ENCODE measurements around the gene DKKL1. TPM values are rescaled to one million over a fixed set of nuclear protein-coding genes. Genes with fewer than 3 reads are reported as not detected.
A peak's percentile ranks its signal among the peaks of the same experiment; 100 is the strongest.

Gene DKKL1
- total RNA-seq, 2 donors from 2014 or later = not detected

GRCh38 chr19:49382639-49383038 is 19.0 kb downstream of the DKKL1 start:
- no peaks in the 10 kb centered on the region for H3K4me1 Mint-ChIP-seq
- H3K9me3 ChIP-seq (ENCODE audit: control insufficient read depth, low read length, poor library complexity, severe bottlenecking) = no peaks in the 10 kb centered on the region
- no peaks in the 10 kb centered on the region for H3K36me3 Mint-ChIP-seq (ENCODE audit: low read depth)
- no peak overlapping the region for H3K27ac Mint-ChIP-seq
- no peak overlapping the region for H3K4me3 Mint-ChIP-seq
- ATAC-seq (no peak), DNase-seq (no peak)
- peaks cover 6% of the 10 kb centered on the region for H3K27me3 Mint-ChIP-seq

GRCh38 chr19:49383599-49383998 is 19.9 kb downstream of the DKKL1 start:
- no peak for DNase-seq
- ATAC-seq = no peak
- Mint-ChIP-seq H3K36me3 (ENCODE audit: low read depth) (no peaks in the 10 kb centered on the region), H3K4me3 (no peak overlapping the region), H3K27me3 (peaks cover 6% of the 10 kb centered on the region), H3K4me1 (peaks cover under 1% of the 10 kb centered on the region), H3K27ac (no peak overlapping the region)
- no peaks in the 10 kb centered on the region for H3K9me3 ChIP-seq (ENCODE audit: control insufficient read depth, low read length, poor library complexity, severe bottlenecking)

GRCh38 chr19:49387936-49388372 is 24.3 kb downstream of the DKKL1 start, which contains the start of gene KASH5:
KASH5 (plus strand) TSS chr19:49388249; CDS start chr19:49390884, 2,635 bp downstream.
- peak; percentile 74 for ATAC-seq
- peak; percentile 65 to 77 (median 76) for DNase-seq
- no peaks in the 10 kb centered on the region for H3K36me3 Mint-ChIP-seq (ENCODE audit: low read depth)
- H3K4me3 Mint-ChIP-seq = peak within 1 kb of the TSS; percentile 41
- H3K27me3 Mint-ChIP-seq = no peaks in the 10 kb centered on the region
- H3K9me3 ChIP-seq (ENCODE audit: control insufficient read depth, low read length, poor library complexity, severe bottlenecking) = no peaks in the 10 kb centered on the region
- peak within 1 kb of the TSS; percentile 17 for H3K27ac Mint-ChIP-seq
- H3K4me1 Mint-ChIP-seq = peaks cover 11% of the 10 kb centered on the region

- DNase-seq = no peak
- Mint-ChIP-seq H3K27me3 (no peaks in the 10 kb centered on the region), H3K4me3 (no peak overlapping the region)
These were observed 25.7 kb downstream of the DKKL1 start for GRCh38 chr19:49389406-49389805.

GRCh38 chr19:49390131-49390928 is 26.7 kb downstream of the DKKL1 start:
- Mint-ChIP-seq H3K4me1 (peaks cover 14% of the 10 kb centered on the region), H3K36me3 (ENCODE audit: low read depth) (no peaks in the 10 kb centered on the region), H3K27me3 (no peaks in the 10 kb centered on the region), H3K27ac (no peak overlapping the region), H3K4me3 (no peak overlapping the region)
- H3K9me3 ChIP-seq (ENCODE audit: control insufficient read depth, low read length, poor library complexity, severe bottlenecking) = no peaks in the 10 kb centered on the region
- DNase-seq (no peak), ATAC-seq (no peak)

More at GRCh38 chr19:49389406-49389805, 25.7 kb downstream of the DKKL1 start:
- H3K4me1 Mint-ChIP-seq = peaks cover 11% of the 10 kb centered on the region
- no peak for ATAC-seq
- H3K27ac Mint-ChIP-seq = no peak overlapping the region
- no peaks in the 10 kb centered on the region for H3K36me3 Mint-ChIP-seq (ENCODE audit: low read depth)
- H3K9me3 ChIP-seq (ENCODE audit: control insufficient read depth, low read length, poor library complexity, severe bottlenecking) = no peaks in the 10 kb centered on the region

GRCh38 chr19:49390929-49391359 is 27.3 kb downstream of the DKKL1 start:
- peaks cover 15% of the 10 kb centered on the region for H3K4me1 Mint-ChIP-seq
- no peak overlapping the region for H3K27ac Mint-ChIP-seq
- no peak for ATAC-seq
- H3K4me3 Mint-ChIP-seq = no peak overlapping the region
- no peaks in the 10 kb centered on the region for H3K36me3 Mint-ChIP-seq (ENCODE audit: low read depth)
- no peaks in the 10 kb centered on the region for H3K9me3 ChIP-seq (ENCODE audit: control insufficient read depth, low read length, poor library complexity, severe bottlenecking)
- DNase-seq = no peak
- no peaks in the 10 kb centered on the region for H3K27me3 Mint-ChIP-seq

- DNase-seq (peak; percentile 61 to 72 (median 64)), ATAC-seq (peak; percentile 86)
- no peaks in the 10 kb centered on the region for H3K9me3 ChIP-seq (ENCODE audit: control insufficient read depth, low read length, poor library complexity, severe bottlenecking)
- Mint-ChIP-seq H3K4me1 (peaks cover 16% of the 10 kb centered on the region), H3K4me3 (peak overlapping the region; percentile 60), H3K27ac (peak overlapping the region; percentile 87), H3K27me3 (no peaks in the 10 kb centered on the region), H3K36me3 (ENCODE audit: low read depth) (no peaks in the 10 kb centered on the region)
These were observed 28.1 kb downstream of the DKKL1 start for GRCh38 chr19:49391581-49392399.

GRCh38 chr19:49393881-49394280 is 30.2 kb downstream of the DKKL1 start:
- no peak overlapping the region for H3K4me3 Mint-ChIP-seq
- DNase-seq = no peak
- H3K27ac Mint-ChIP-seq = no peak overlapping the region

GRCh38 chr19:49395581-49396407 is 32.1 kb downstream of the DKKL1 start:
- no peaks in the 10 kb centered on the region for H3K9me3 ChIP-seq (ENCODE audit: control insufficient read depth, low read length, poor library complexity, severe bottlenecking)
- H3K27ac Mint-ChIP-seq = no peak overlapping the region
- peaks cover 3% of the 10 kb centered on the region for H3K36me3 Mint-ChIP-seq (ENCODE audit: low read depth)
- no peak overlapping the region for H3K4me3 Mint-ChIP-seq
- H3K27me3 Mint-ChIP-seq = no peaks in the 10 kb centered on the region
- no peak for DNase-seq
- ATAC-seq = no peak
- peaks cover 29% of the 10 kb centered on the region for H3K4me1 Mint-ChIP-seq

More at GRCh38 chr19:49393881-49394280, 30.2 kb downstream of the DKKL1 start:
- Mint-ChIP-seq H3K27me3 (no peaks in the 10 kb centered on the region), H3K4me1 (peaks cover 26% of the 10 kb centered on the region), H3K36me3 (ENCODE audit: low read depth) (peaks cover 3% of the 10 kb centered on the region)
- ATAC-seq = no peak
- H3K9me3 ChIP-seq (ENCODE audit: control insufficient read depth, low read length, poor library complexity, severe bottlenecking) = no peaks in the 10 kb centered on the region

GRCh38 chr19:49396738-49397505 is 33.2 kb downstream of the DKKL1 start:
- ATAC-seq (no peak), DNase-seq (no peak)
- peaks cover 3% of the 10 kb centered on the region for H3K36me3 Mint-ChIP-seq (ENCODE audit: low read depth)
- no peaks in the 10 kb centered on the region for H3K9me3 ChIP-seq (ENCODE audit: control insufficient read depth, low read length, poor library complexity, severe bottlenecking)
- no peak overlapping the region for H3K4me3 Mint-ChIP-seq
- no peaks in the 10 kb centered on the region for H3K27me3 Mint-ChIP-seq
- H3K4me1 Mint-ChIP-seq = peaks cover 24% of the 10 kb centered on the region
- no peak overlapping the region for H3K27ac Mint-ChIP-seq

- Mint-ChIP-seq H3K36me3 (ENCODE audit: low read depth) (peaks cover 3% of the 10 kb centered on the region), H3K4me1 (peaks cover 20% of the 10 kb centered on the region), H3K4me3 (peak overlapping the region; percentile 63), H3K27me3 (no peaks in the 10 kb centered on the region), H3K27ac (peak overlapping the region; percentile 83)
- ATAC-seq (peak; percentile 30), DNase-seq (no peak)
- H3K9me3 ChIP-seq (ENCODE audit: control insufficient read depth, low read length, poor library complexity, severe bottlenecking) = no peaks in the 10 kb centered on the region
These were observed 34.4 kb downstream of the DKKL1 start for GRCh38 chr19:49398001-49398615.

GRCh38 chr19:49398931-49399330 is 35.3 kb downstream of the DKKL1 start:
- H3K9me3 ChIP-seq (ENCODE audit: control insufficient read depth, low read length, poor library complexity, severe bottlenecking) = no peaks in the 10 kb centered on the region
- H3K4me1 Mint-ChIP-seq = peaks cover 23% of the 10 kb centered on the region
- no peaks in the 10 kb centered on the region for H3K27me3 Mint-ChIP-seq
- peak overlapping the region; percentile 83 for H3K27ac Mint-ChIP-seq
- DNase-seq (no peak), ATAC-seq (no peak)
- H3K4me3 Mint-ChIP-seq = peak overlapping the region; percentile 63
- peaks cover 3% of the 10 kb centered on the region for H3K36me3 Mint-ChIP-seq (ENCODE audit: low read depth)
